HEK293 (cell line): ENCODE results near the gene NMT2.

Source experiments
- CTCF ChIA-PET: fragments of 350-600 bp; formaldehyde crosslinking; extraction: SDS; loops from one replicate; lab custom pipeline; 2021; ENCODE audit warnings: antibody characterized with exemption; lab: Yijun Ruan, JAX
- POLR2A ChIA-PET: fragments of 300-600 bp; formaldehyde crosslinking; extraction: SDS; loops from one replicate; lab custom pipeline; 2020; ENCODE audit warnings: antibody characterized with exemption, inconsistent platforms; lab: Yijun Ruan, JAX
- H3K27ac ChIP-seq: fragments of 200-500 bp; sonication (Bioruptor generic); 2 replicates; pipeline ENCODE4 v1.5.1; 2014; ENCODE audit warnings: low read depth, low read length, control low read depth, inconsistent platforms; ENCODE audit errors: extremely low read depth
- H3K36me3 ChIP-seq, 2 experiments: fragments of 200-500 bp in 1 of 2; sonication (Bioruptor generic) in 1 of 2; 1 replicate in 1 of 2; 2 replicates in 1 of 2; pipeline ENCODE4 v1.5.1; 2014 to 2017; ENCODE audit warnings: inconsistent platforms in 2 of 2, low read length in 2 of 2; ENCODE audit not compliant: control insufficient read depth in 2 of 2, insufficient read depth in 1 of 2
- H3K4me1 ChIP-seq: fragments of 200-500 bp; sonication (Bioruptor generic); 2 replicates; pipeline ENCODE4 v1.5.1; 2014; ENCODE audit warnings: mild to moderate bottlenecking, low read length, inconsistent platforms; ENCODE audit not compliant: control insufficient read depth, insufficient read depth
- H3K4me3 ChIP-seq: 2 replicates; pipeline ENCODE4 v1.5.1; 2011; ENCODE audit warnings: low read depth, mild to moderate bottlenecking, control low read depth, low read length, moderate library complexity
- H3K9me3 ChIP-seq: fragments of 200-500 bp; sonication (Bioruptor generic); 2 replicates; pipeline ENCODE4 v1.5.1; 2014; ENCODE audit warnings: low read depth, low read length, inconsistent platforms; ENCODE audit not compliant: control insufficient read depth, insufficient read depth
- RBAK ChIP-seq: fragments of 450-650 bp; formaldehyde crosslinking; IDR thresholded peaks from 2 replicates; pipeline ENCODE4 v1.5.1; 2016; ENCODE audit warnings: missing biosample characterization, missing genetic modification characterization
- SCRT2 ChIP-seq: fragments of 450-650 bp; formaldehyde crosslinking; IDR thresholded peaks from 2 replicates; pipeline ENCODE4 v1.5.1; 2016; ENCODE audit warnings: missing biosample characterization, missing genetic modification characterization
- SP3 ChIP-seq: fragments of 450-650 bp; formaldehyde crosslinking; IDR thresholded peaks from 2 replicates; pipeline ENCODE4 v1.5.1; 2016; ENCODE audit warnings: missing biosample characterization, missing genetic modification characterization
- ZBTB17 ChIP-seq: fragments of 450-650 bp; formaldehyde crosslinking; IDR thresholded peaks from 2 replicates; pipeline ENCODE4 v1.5.1; 2016; ENCODE audit warnings: missing biosample characterization, missing genetic modification characterization
- ZBTB6 ChIP-seq: fragments of 450-650 bp; formaldehyde crosslinking; IDR thresholded peaks from 2 replicates; pipeline ENCODE4 v1.5.1; 2017; ENCODE audit warnings: missing biosample characterization, missing genetic modification characterization
- ZNF169 ChIP-seq: fragments of 450-650 bp; formaldehyde crosslinking; IDR thresholded peaks from 2 replicates; pipeline ENCODE4 v1.5.1; 2016; ENCODE audit warnings: missing biosample characterization, missing genetic modification characterization
- ZNF184 ChIP-seq: fragments of 450-650 bp; IDR thresholded peaks from 2 replicates; pipeline ENCODE4 v1.5.1; 2018; ENCODE audit warnings: missing biosample characterization, mild to moderate bottlenecking, missing genetic modification characterization
- ZNF19 ChIP-seq: fragments of 450-650 bp; formaldehyde crosslinking; IDR thresholded peaks from 2 replicates; pipeline ENCODE4; 2016; ENCODE audit warnings: missing biosample characterization, missing genetic modification characterization, low read depth
- ZNF223 ChIP-seq: fragments of 450-650 bp; formaldehyde crosslinking; IDR thresholded peaks from 2 replicates; pipeline ENCODE4 v1.5.1; 2016; ENCODE audit warnings: missing biosample characterization, missing genetic modification characterization
- ZNF248 ChIP-seq: fragments of 450-650 bp; formaldehyde crosslinking; IDR thresholded peaks from 2 replicates; pipeline ENCODE4 v1.5.1; 2017; ENCODE audit warnings: missing biosample characterization, missing genetic modification characterization
- ZNF26 ChIP-seq: fragments of 450-650 bp; formaldehyde crosslinking; IDR thresholded peaks from 2 replicates; pipeline ENCODE4 v1.5.1; 2016; ENCODE audit warnings: missing biosample characterization, missing genetic modification characterization
- ZNF311 ChIP-seq: fragments of 450-650 bp; formaldehyde crosslinking; IDR thresholded peaks from 2 replicates; pipeline ENCODE4 v1.5.1; 2017; ENCODE audit warnings: missing biosample characterization, missing genetic modification characterization, borderline replicate concordance
- ZNF341 ChIP-seq: fragments of 450-650 bp; formaldehyde crosslinking; IDR thresholded peaks from 2 replicates; pipeline ENCODE4; 2016; ENCODE audit warnings: low read depth, missing biosample characterization, missing genetic modification characterization
- ZNF362 ChIP-seq: fragments of 450-650 bp; formaldehyde crosslinking; IDR thresholded peaks from 2 replicates; pipeline ENCODE4 v1.5.1; 2016; ENCODE audit warnings: missing biosample characterization, missing genetic modification characterization
- ZNF501 ChIP-seq: fragments of 450-650 bp; formaldehyde crosslinking; IDR thresholded peaks from 2 replicates; pipeline ENCODE4 v1.5.1; 2016; ENCODE audit warnings: missing biosample characterization, missing genetic modification characterization
- ZNF521 ChIP-seq: fragments of 450-650 bp; formaldehyde crosslinking; IDR thresholded peaks from 2 replicates; pipeline ENCODE4 v1.5.1; 2017; ENCODE audit warnings: missing biosample characterization, mild to moderate bottlenecking, missing genetic modification characterization
- ZNF529 ChIP-seq: fragments of 450-650 bp; formaldehyde crosslinking; IDR thresholded peaks from 2 replicates; pipeline ENCODE4 v1.5.1; 2017; ENCODE audit warnings: missing genetic modification characterization, missing biosample characterization; ENCODE audit not compliant: insufficient replicate concordance
- ZNF624 ChIP-seq: fragments of 450-650 bp; formaldehyde crosslinking; IDR thresholded peaks from 2 replicates; pipeline ENCODE4 v1.5.1; 2017; ENCODE audit warnings: missing biosample characterization, missing genetic modification characterization
- ZNF626 ChIP-seq: fragments of 450-650 bp; sonication (Bioruptor Pico); formaldehyde crosslinking; IDR thresholded peaks from 2 replicates; pipeline ENCODE4 v1.5.1; 2018; ENCODE audit warnings: missing biosample characterization, missing genetic modification characterization, inconsistent platforms
- ZNF843 ChIP-seq: fragments of 450-650 bp; formaldehyde crosslinking; IDR thresholded peaks from 2 replicates; pipeline ENCODE4 v1.5.1; 2016; ENCODE audit warnings: missing biosample characterization, missing genetic modification characterization

Gene NMT2

GRCh38 chr10:15072358-15072757 is 96.1 kb downstream of the NMT2 start (continued):
- TF ChIP-seq ZNF843 (tag by site-specific recombination): no peak
- no peak for TF ChIP-seq ZNF19
- TF ChIP-seq ZBTB6 (tag by site-specific recombination): no peak
- peak; percentile 61; the same call in 1 of the 2 replicates for TF ChIP-seq ZNF626 (tag by site-specific recombination)
- TF ChIP-seq ZNF529: peak; percentile 50
- TF ChIP-seq ZNF311 (tag by site-specific recombination): peak; percentile 64; the same call in 1 of the 2 replicates
- no peak; the same call in 1 of the 2 replicates for TF ChIP-seq ZNF248 (tag by site-specific recombination)
- TF ChIP-seq ZNF624: no peak
- TF ChIP-seq ZNF362 (tag by site-specific recombination): no peak
- TF ChIP-seq RBAK: no peak
- TF ChIP-seq ZNF184 (tag by site-specific recombination): 0 out of 2 replicates have a peak, but pooled peaks have one; percentile 54
- 0 out of 2 replicates have a peak, but pooled peaks have one; percentile 24 for TF ChIP-seq ZNF169 (tag by site-specific recombination)
- no peak for TF ChIP-seq ZBTB17 (tag by site-specific recombination)
- TF ChIP-seq ZNF26: peak; percentile 33; the same call in 1 of the 2 replicates
- TF ChIP-seq ZNF521 (tag by site-specific recombination): no peak
- no peak for TF ChIP-seq ZNF223

- POLR2A ChIA-PET: no interaction called here
- no peak overlapping the region for H3K27ac ChIP-seq
- no peaks in the 10 kb centered on the region for H3K9me3 ChIP-seq
- CTCF ChIA-PET: no interaction called here
- H3K4me3 ChIP-seq: no peak overlapping the region
- H3K36me3 ChIP-seq: no peaks in the 10 kb centered on the region
- H3K4me1 ChIP-seq: no peaks in the 10 kb centered on the region
- no peak for TF ChIP-seq ZNF501
Observed at GRCh38 chr10:15069230-15069629, 99.3 kb downstream of the NMT2 start.

GRCh38 chr10:15068802-15069201 is 99.7 kb downstream of the NMT2 start:
- TF ChIP-seq SCRT2 (peak; percentile 52; the same call in 1 of the 2 replicates), SP3 (tag by site-specific recombination) (no peak), ZNF341 (tag by site-specific recombination) (no peak)
- no peak overlapping the region for H3K4me3 ChIP-seq
- no peaks in the 10 kb centered on the region for H3K4me1 ChIP-seq
- POLR2A ChIA-PET: no interaction called here
- no peaks in the 10 kb centered on the region for H3K36me3 ChIP-seq
- CTCF ChIA-PET: interaction anchor here (0.7 kb wide), 1 partner anchor 873 kb away, joined by 7 read pairs; no protein-coding TSS in a partner anchor
- H3K9me3 ChIP-seq: no peaks in the 10 kb centered on the region
- H3K27ac ChIP-seq: no peak overlapping the region
